Measurements from ENCODE around the gene SOS2. TPM values are rescaled to one million over a fixed set of nuclear protein-coding genes. Genes with fewer than 3 reads are reported as not detected.

Gene SOS2
- polyA plus RNA-seq, 1 donor (not counting 4 experiments of a cell fraction or from before 2014, with no cell fraction given), result 13.0 TPM

- FAIRE-seq (no peak), DNase-seq (ENCODE audit: low read depth, low spot score) (no peak)
- Histone ChIP-seq H3K9ac (ENCODE audit: control insufficient read depth, extremely low read depth, insufficient read depth, low read length) (no peak overlapping the region), H3K4me2 (ENCODE audit: control insufficient read depth, extremely low read depth, insufficient read depth, low read depth, low read length) (no peak overlapping the region), H3K4me1 (ENCODE audit: control insufficient read depth, extremely low read depth, insufficient read depth, low read length) (peaks cover 13% of the 10 kb centered on the region), H2AFZ (ENCODE audit: control insufficient read depth, low read length) (no peak overlapping the region), H3K36me3 (ENCODE audit: control insufficient read depth in 2 of 2, extremely low read depth in 1 of 2, insufficient read depth in 2 of 2, low read length in 2 of 2) (peaks cover 0 to 1% of the 10 kb centered on the region in 2 experiments), H3K4me3 (ENCODE audit: control insufficient read depth in 2 of 3, extremely low read depth in 1 of 3, insufficient read depth in 2 of 3, low read depth in 1 of 3, low read length in 3 of 3) (no peak overlapping the region), H3K27ac (ENCODE audit: control insufficient read depth, insufficient read depth, low read length) (no peak overlapping the region), H4K20me1 (ENCODE audit: control insufficient read depth, extremely low read depth, insufficient read depth, low read length) (no peaks in the 10 kb centered on the region), H3K27me3 (ENCODE audit: control insufficient read depth, extremely low read depth, insufficient read depth, low read length) (no peaks in the 10 kb centered on the region), H3K79me2 (ENCODE audit: control insufficient read depth, insufficient read depth, low read length) (no peaks in the 10 kb centered on the region), H3K9me3 (ENCODE audit: control insufficient read depth, low read depth, low read length) (no peaks in the 10 kb centered on the region), H3K9me1 (ENCODE audit: control insufficient read depth, extremely low read depth, insufficient read depth, low read length) (no peaks in the 10 kb centered on the region)
- TF ChIP-seq EZH2 (IDR thresholded peaks at IDR 0.05; ENCODE audit: low read length) (no peak), CTCF (optimal IDR thresholded peaks at IDR 0.05 in 1 of 3, IDR thresholded peaks at IDR 0.05 in 1 of 3, conservative IDR thresholded peaks at IDR 0.05 in 1 of 3; ENCODE audit: extremely low read depth in 1 of 3, insufficient read depth in 2 of 3, low read length in 3 of 3) (no peak)
- dilution Hi-C loops (cut with MboI; ENCODE audit: extremely low pct_ligation_motif_present, low sequenced_read_pairs), result no loop called here
Measured at GRCh38 chr14:50100805-50101204, 130.6 kb downstream of the SOS2 start.

DNA sequence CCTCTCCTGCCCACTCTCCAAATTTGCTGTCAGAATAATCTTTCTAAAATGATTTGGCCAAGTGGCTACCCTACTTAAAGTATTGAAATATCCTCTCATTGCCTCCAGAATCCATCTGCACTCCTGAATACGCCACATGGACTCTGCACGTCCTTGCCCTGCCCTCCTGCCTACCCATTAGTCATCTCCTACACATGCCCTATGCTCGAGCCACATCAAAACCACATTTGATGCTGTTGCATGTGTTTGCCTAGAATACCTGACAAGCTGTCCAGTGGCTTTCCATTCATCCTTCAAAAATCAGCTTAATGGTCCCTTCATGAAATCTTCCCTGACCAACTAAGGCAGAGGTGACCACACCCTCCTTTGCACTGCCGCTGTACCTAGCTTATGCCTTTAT, 132.0 kb downstream of the SOS2 start:
- no peak overlapping the region for H3K9ac ChIP-seq (ENCODE audit: control insufficient read depth, extremely low read depth, insufficient read depth, low read length)
- H3K4me2 ChIP-seq (ENCODE audit: control insufficient read depth, extremely low read depth, insufficient read depth, low read depth, low read length), result peak overlapping the region; percentile 18
- no peaks in the 10 kb centered on the region for H4K20me1 ChIP-seq (ENCODE audit: control insufficient read depth, extremely low read depth, insufficient read depth, low read length)
- no peak for TF ChIP-seq EZH2 (IDR thresholded peaks at IDR 0.05; ENCODE audit: low read length)
- H3K4me3 ChIP-seq (ENCODE audit: control insufficient read depth in 2 of 3, extremely low read depth in 1 of 3, insufficient read depth in 2 of 3, low read depth in 1 of 3, low read length in 3 of 3), result no peak overlapping the region
- no peaks in the 10 kb centered on the region for H3K27me3 ChIP-seq (ENCODE audit: control insufficient read depth, extremely low read depth, insufficient read depth, low read length)
- peaks cover 13% of the 10 kb centered on the region for H3K4me1 ChIP-seq (ENCODE audit: control insufficient read depth, extremely low read depth, insufficient read depth, low read length)
- no peak for DNase-seq (ENCODE audit: low read depth, low spot score)
- no peak overlapping the region for H2AFZ ChIP-seq (ENCODE audit: control insufficient read depth, low read length)
- H3K79me2 ChIP-seq (ENCODE audit: control insufficient read depth, insufficient read depth, low read length), result no peaks in the 10 kb centered on the region
- H3K27ac ChIP-seq (ENCODE audit: control insufficient read depth, insufficient read depth, low read length), result no peak overlapping the region
- H3K36me3 ChIP-seq (ENCODE audit: control insufficient read depth in 2 of 2, extremely low read depth in 1 of 2, insufficient read depth in 2 of 2, low read length in 2 of 2), result peaks cover 0 to 1% of the 10 kb centered on the region in 2 experiments
- H3K9me3 ChIP-seq (ENCODE audit: control insufficient read depth, low read depth, low read length), result no peaks in the 10 kb centered on the region
- no peaks in the 10 kb centered on the region for H3K9me1 ChIP-seq (ENCODE audit: control insufficient read depth, extremely low read depth, insufficient read depth, low read length)
- peak; percentile 82 for FAIRE-seq
- dilution Hi-C loops (cut with MboI; ENCODE audit: extremely low pct_ligation_motif_present, low sequenced_read_pairs), result no loop called here

GRCh38 chr14:50095895-50096294, 135.5 kb downstream of the SOS2 start:
- no peaks in the 10 kb centered on the region for H3K9me3 ChIP-seq (ENCODE audit: control insufficient read depth, low read depth, low read length)
- no peaks in the 10 kb centered on the region for H3K27me3 ChIP-seq (ENCODE audit: control insufficient read depth, extremely low read depth, insufficient read depth, low read length)
- no peak overlapping the region for H3K4me2 ChIP-seq (ENCODE audit: control insufficient read depth, extremely low read depth, insufficient read depth, low read depth, low read length)
- no peak overlapping the region for H3K27ac ChIP-seq (ENCODE audit: control insufficient read depth, insufficient read depth, low read length)
- H2AFZ ChIP-seq (ENCODE audit: control insufficient read depth, low read length), result no peak overlapping the region
- no peak for FAIRE-seq
- H4K20me1 ChIP-seq (ENCODE audit: control insufficient read depth, extremely low read depth, insufficient read depth, low read length), result no peaks in the 10 kb centered on the region
- peaks cover 0 to 1% of the 10 kb centered on the region in 2 experiments for H3K36me3 ChIP-seq (ENCODE audit: control insufficient read depth in 2 of 2, extremely low read depth in 1 of 2, insufficient read depth in 2 of 2, low read length in 2 of 2)
- H3K9me1 ChIP-seq (ENCODE audit: control insufficient read depth, extremely low read depth, insufficient read depth, low read length), result no peaks in the 10 kb centered on the region
- no peaks in the 10 kb centered on the region for H3K79me2 ChIP-seq (ENCODE audit: control insufficient read depth, insufficient read depth, low read length)
- no peak overlapping the region for H3K4me3 ChIP-seq (ENCODE audit: control insufficient read depth in 2 of 3, extremely low read depth in 1 of 3, insufficient read depth in 2 of 3, low read depth in 1 of 3, low read length in 3 of 3)
- no peak overlapping the region for H3K9ac ChIP-seq (ENCODE audit: control insufficient read depth, extremely low read depth, insufficient read depth, low read length)
- TF ChIP-seq CTCF (optimal IDR thresholded peaks at IDR 0.05 in 1 of 3, IDR thresholded peaks at IDR 0.05 in 1 of 3, conservative IDR thresholded peaks at IDR 0.05 in 1 of 3; ENCODE audit: extremely low read depth in 1 of 3, insufficient read depth in 2 of 3, low read length in 3 of 3), result no peak
- TF ChIP-seq EZH2 (IDR thresholded peaks at IDR 0.05; ENCODE audit: low read length), result no peak
- H3K4me1 ChIP-seq (ENCODE audit: control insufficient read depth, extremely low read depth, insufficient read depth, low read length), result peaks cover 13% of the 10 kb centered on the region
- DNase-seq (ENCODE audit: low read depth, low spot score), result no peak
- dilution Hi-C loops (cut with MboI; ENCODE audit: extremely low pct_ligation_motif_present, low sequenced_read_pairs), result no loop called here

All from keratinocyte (primary cell).